HCT116 (cell line): ENCODE results near the gene SPOCK3. TPM values are rescaled to one million over a fixed set of nuclear protein-coding genes. Genes with fewer than 3 reads are reported as not detected.

ENCODE experiments used
- ATAC-seq: fragments of 200-7000 bp; cut with Tn5 transposase; 2 replicates; pipeline ENCODE4 v1.9.1; 2020; ENCODE audit warnings: mild to moderate bottlenecking, moderate library complexity
- BruUV-seq: library from RNA; stranded (reverse); fragments of 400-500 nt; replicated peaks from 2 replicates; lab custom pipeline; 2021; lab: Mats Ljungman, UMichigan
- CTCF ChIA-PET: fragments of 300-600 bp; sonication (Branson Sonifier 250); formaldehyde crosslinking; loops from one replicate; lab custom pipeline; 2021; ENCODE audit warnings: antibody characterized with exemption; lab: Charles Lee
- POLR2A ChIA-PET: fragments of 300-600, 350-600 bp; sonication (Branson Sonifier 250); formaldehyde crosslinking; loops from one replicate; lab custom pipeline; 2021; ENCODE audit warnings: antibody characterized with exemption; lab: Charles Lee
- RAD21 ChIA-PET, 2 experiments: fragments of 300-600 bp; sonication (Branson Sonifier 250); formaldehyde crosslinking; loops; one replicate each; lab custom pipeline; 2023; ENCODE audit warnings: low total read pairs in 2 of 2; ENCODE audit not compliant: uncharacterized antibody in 2 of 2, unreplicated experiment in 2 of 2, low non-redundant PET in 1 of 2; lab: Charles Lee
- DNase-seq: peaks from one replicate; pipeline ENCODE4 v3.0.0-alpha.2; 2010; ENCODE audit warnings: low read depth, low spot score
- H2AFZ ChIP-seq: fragments of 200-600 bp; shearing (Covaris generic), sonication (generic); 2 replicates; pipeline ENCODE4 v1.6.1; 2017; ENCODE audit warnings: low read depth, mixed run types, mixed read lengths, antibody characterized with exemption, low read length; ENCODE audit not compliant: poor library complexity, severe bottlenecking
- H3K27ac ChIP-seq: 2 replicates; pipeline ENCODE4 v1.5.1; 2012; ENCODE audit warnings: low read depth, low read length
- H3K27me3 ChIP-seq: fragments of 200-600 bp; sonication (generic); 2 replicates; pipeline ENCODE4 v1.6.1; 2016; ENCODE audit warnings: mixed run types, low read length, mixed read lengths; ENCODE audit not compliant: insufficient read depth
- H3K36me3 ChIP-seq, 2 experiments: fragments of 200-500 bp in 1 of 2; fragments of 200-600 bp in 1 of 2; sonication (Bioruptor generic) in 1 of 2; sonication (generic) in 1 of 2; 2 replicates each; pipeline versions ENCODE4 v1.5.1 to v1.6.1; 2014 to 2016; ENCODE audit warnings: low read length in 2 of 2, inconsistent platforms in 1 of 2, mixed read lengths in 1 of 2, mixed run types in 1 of 2; ENCODE audit not compliant: insufficient read depth in 2 of 2, control insufficient read depth in 1 of 2
- H3K4me1 ChIP-seq, 2 experiments: fragments of 200-600 bp in 1 of 2; sonication (generic) in 1 of 2; 2 replicates each; pipeline versions ENCODE4 v1.5.1 to v1.6.1; 2012 to 2017; ENCODE audit warnings: low read length in 2 of 2, inconsistent platforms in 1 of 2, mild to moderate bottlenecking in 1 of 2, mixed read lengths in 1 of 2, mixed run types in 1 of 2, moderate library complexity in 1 of 2; ENCODE audit not compliant: insufficient read depth in 2 of 2, control insufficient read depth in 1 of 2
- H3K4me2 ChIP-seq: fragments of 200-600 bp; sonication (generic); 2 replicates; pipeline ENCODE4 v1.6.1; 2017; ENCODE audit warnings: mixed run types, low read length, mixed read lengths
- H3K4me3 ChIP-seq, 2 experiments: fragments of 200-600 bp in 1 of 2; sonication (generic) in 1 of 2; replicated peaks in 1 of 2; 2 replicates each; pipeline ENCODE4 v1.5.1; 2011 to 2016; ENCODE audit warnings: low read length in 2 of 2, control low read depth in 1 of 2, low read depth in 1 of 2, mild to moderate bottlenecking in 1 of 2, mixed read lengths in 1 of 2, mixed run types in 1 of 2
- H3K79me2 ChIP-seq: fragments of 200-600 bp; sonication (generic); 2 replicates; pipeline ENCODE4 v1.6.1; 2017; ENCODE audit warnings: mild to moderate bottlenecking, mixed run types, low read length, moderate library complexity, mixed read lengths; ENCODE audit not compliant: insufficient read depth
- H3K9ac ChIP-seq: fragments of 200-600 bp; sonication (generic); 2 replicates; pipeline ENCODE4 v1.6.1; 2016; ENCODE audit warnings: low read length, mixed read lengths
- H3K9me2 ChIP-seq: fragments of 200-600 bp; sonication (generic), shearing (Covaris generic); 2 replicates; pipeline ENCODE4 v1.6.1; 2017; ENCODE audit warnings: mixed run types, mild to moderate bottlenecking, moderate library complexity; ENCODE audit not compliant: insufficient read depth
- H3K9me3 ChIP-seq, 2 experiments: fragments of 200-500 bp in 1 of 2; fragments of 200-600 bp in 1 of 2; sonication (Bioruptor generic) in 1 of 2; sonication (generic) in 1 of 2; 2 replicates each; pipeline ENCODE4 v1.6.1; 2014 to 2017; ENCODE audit warnings: low read length in 2 of 2, mixed read lengths in 2 of 2, inconsistent platforms in 1 of 2, low read depth in 1 of 2, mild to moderate bottlenecking in 1 of 2, mixed run types in 1 of 2, moderate library complexity in 1 of 2; ENCODE audit not compliant: control insufficient read depth in 1 of 2, insufficient read depth in 1 of 2
- H4K20me1 ChIP-seq: fragments of 200-600 bp; sonication (generic), shearing (Covaris generic); 2 replicates; pipeline ENCODE4 v1.6.1; 2017; ENCODE audit warnings: mixed run types, mild to moderate bottlenecking, moderate library complexity; ENCODE audit not compliant: insufficient read depth
- ELF1 ChIP-seq: IDR thresholded peaks from 2 replicates; pipeline ENCODE4 v1.6.1; 2012; ENCODE audit warnings: low read depth, borderline replicate concordance
- MAX ChIP-seq: IDR thresholded peaks from 2 replicates; pipeline ENCODE4 v1.6.1; 2012
- POLR2A ChIP-seq: IDR thresholded peaks from 2 replicates; pipeline ENCODE4 v1.7.0; 2011; ENCODE audit warnings: borderline replicate concordance; ENCODE audit not compliant: insufficient read depth, insufficient read length; ENCODE audit errors: extremely low read depth
- SP1 ChIP-seq: IDR thresholded peaks from 2 replicates; pipeline ENCODE4 v1.6.1; 2012; ENCODE audit warnings: low read depth
- SRF ChIP-seq: IDR thresholded peaks from 2 replicates; pipeline ENCODE4 v1.6.1; 2012; ENCODE audit warnings: low read depth
- TCF7L2 ChIP-seq: IDR thresholded peaks from 2 replicates; pipeline ENCODE4 v1.7.0; 2011; ENCODE audit warnings: borderline replicate concordance, inconsistent platforms; ENCODE audit not compliant: insufficient read depth, insufficient read length; ENCODE audit errors: extremely low read depth
- YY1 ChIP-seq: IDR thresholded peaks from 2 replicates; pipeline ENCODE4 v1.6.1; 2011; ENCODE audit warnings: low read length, low read depth, moderate library complexity, mild to moderate bottlenecking; ENCODE audit not compliant: insufficient replicate concordance; ENCODE audit errors: extremely low read depth
- ZFX ChIP-seq: fragments of 450-650 bp; IDR thresholded peaks from 2 replicates; pipeline ENCODE4 v1.6.1; 2017
- intact Hi-C: fragments of 100-400 bp; cut with micrococcal nuclease; formaldehyde crosslinking; loops from 2 replicates; pipeline ENCODE4 v1.10.0; 2022
- total RNA-seq: library from RNA; stranded (reverse); gene quantifications from one replicate; pipeline ENCODE4 v1.2.1, GENCODE V29; 2021; ENCODE audit not compliant: unreplicated experiment
- TF ChIP-seq, protein P1 (sequence below): IDR thresholded peaks from 2 replicates; pipeline ENCODE4 v1.6.1; 2012

SPOCK3 gene
- total RNA-seq, 1 experiment from 2014 or later: 1.7 TPM

DNA sequence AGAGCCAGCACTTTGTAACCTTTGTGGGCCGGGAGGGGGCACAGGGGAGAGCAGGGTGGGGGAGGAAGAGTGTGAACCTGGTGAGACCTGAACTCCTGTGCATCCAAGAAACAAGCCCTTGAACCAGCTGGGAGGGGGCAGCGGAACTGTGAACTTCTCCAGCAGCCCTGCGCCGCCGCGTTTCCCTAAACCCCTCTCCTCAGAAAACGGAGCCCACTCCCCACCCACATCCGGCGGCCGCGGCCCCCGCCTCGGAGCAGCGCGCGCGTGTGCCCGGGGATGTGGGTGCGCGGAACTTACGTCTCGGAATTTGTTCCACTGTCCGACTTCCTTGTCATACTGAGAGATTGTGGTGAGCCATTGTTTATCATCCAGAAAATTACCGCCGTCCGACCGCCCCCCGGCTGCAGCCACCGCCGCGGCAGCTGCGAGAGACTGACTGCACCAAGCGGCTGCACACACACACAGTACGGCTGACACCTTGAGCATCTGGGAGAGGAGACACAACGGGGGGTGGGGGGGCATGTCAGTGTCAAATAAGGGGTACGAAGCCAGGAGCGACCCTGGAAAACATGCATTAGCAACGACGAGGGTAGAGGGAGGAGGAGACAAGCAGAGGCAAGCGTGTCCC is 494 bp downstream of the SPOCK3 start:
- TF ChIP-seq SP1 (no peak), ZFX (no peak), TCF7L2 (no peak), YY1 (no peak), MAX (no peak), ELF1 (no peak), SRF (no peak), POLR2A (no peak)
- TF ChIP-seq, protein P1, sequence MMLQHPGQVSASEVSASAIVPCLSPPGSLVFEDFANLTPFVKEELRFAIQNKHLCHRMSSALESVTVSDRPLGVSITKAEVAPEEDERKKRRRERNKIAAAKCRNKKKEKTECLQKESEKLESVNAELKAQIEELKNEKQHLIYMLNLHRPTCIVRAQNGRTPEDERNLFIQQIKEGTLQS: no peak
- ChIA-PET RAD21 (no interaction called here), CTCF (interaction anchor here (0.7 kb wide), 1 partner anchor 1052 kb away, joined by 4 read pairs; no protein-coding TSS in a partner anchor), POLR2A (no interaction called here)
- H3K9me3 ChIP-seq: no peaks in the 10 kb centered on the region
- H3K9me2 ChIP-seq: no peaks in the 10 kb centered on the region
- no TSS peak for BruUV-seq
- H3K79me2 ChIP-seq: no peaks in the 10 kb centered on the region
- DNase-seq: no peak
- peak overlapping the region; percentile 59 to 75 for H3K4me3 ChIP-seq
- intact Hi-C loops: no loop called here
- peak overlapping the region; percentile 97 for H3K4me2 ChIP-seq
- H2AFZ ChIP-seq: peak overlapping the region; percentile 70
- H3K27ac ChIP-seq: no peak overlapping the region
- peak; percentile 55 for ATAC-seq
- no peaks in the 10 kb centered on the region for H4K20me1 ChIP-seq
- peaks cover 4 to 10% of the 10 kb centered on the region in 2 experiments; a peak in 1 of 4 replicates for H3K4me1 ChIP-seq
- H3K36me3 ChIP-seq: no peaks in the 10 kb centered on the region
- H3K27me3 ChIP-seq: no peaks in the 10 kb centered on the region
- peak overlapping the region; percentile 53 for H3K9ac ChIP-seq
